GM10266 (cell line): ENCODE data around the gene CACNG1.

ENCODE experiments used
- DNase-seq: peaks from one replicate; pipeline ENCODE4 v3.0.0; 2012; ENCODE audit errors: extremely low spot score
- TF ChIP-seq, protein P1 (sequence below): IDR thresholded peaks from 2 replicates; pipeline ENCODE4 v1.5.1; 2012; ENCODE audit warnings: mild to moderate bottlenecking, low read depth; ENCODE audit not compliant: control insufficient read depth, insufficient read depth; ENCODE audit errors: missing control alignments

Gene CACNG1

GRCh38 chr17:67043283-67043682 lies 1.1 kb upstream of the CACNG1 start:
- TF ChIP-seq, protein P1, sequence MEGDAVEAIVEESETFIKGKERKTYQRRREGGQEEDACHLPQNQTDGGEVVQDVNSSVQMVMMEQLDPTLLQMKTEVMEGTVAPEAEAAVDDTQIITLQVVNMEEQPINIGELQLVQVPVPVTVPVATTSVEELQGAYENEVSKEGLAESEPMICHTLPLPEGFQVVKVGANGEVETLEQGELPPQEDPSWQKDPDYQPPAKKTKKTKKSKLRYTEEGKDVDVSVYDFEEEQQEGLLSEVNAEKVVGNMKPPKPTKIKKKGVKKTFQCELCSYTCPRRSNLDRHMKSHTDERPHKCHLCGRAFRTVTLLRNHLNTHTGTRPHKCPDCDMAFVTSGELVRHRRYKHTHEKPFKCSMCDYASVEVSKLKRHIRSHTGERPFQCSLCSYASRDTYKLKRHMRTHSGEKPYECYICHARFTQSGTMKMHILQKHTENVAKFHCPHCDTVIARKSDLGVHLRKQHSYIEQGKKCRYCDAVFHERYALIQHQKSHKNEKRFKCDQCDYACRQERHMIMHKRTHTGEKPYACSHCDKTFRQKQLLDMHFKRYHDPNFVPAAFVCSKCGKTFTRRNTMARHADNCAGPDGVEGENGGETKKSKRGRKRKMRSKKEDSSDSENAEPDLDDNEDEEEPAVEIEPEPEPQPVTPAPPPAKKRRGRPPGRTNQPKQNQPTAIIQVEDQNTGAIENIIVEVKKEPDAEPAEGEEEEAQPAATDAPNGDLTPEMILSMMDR: no peak
- no peak for DNase-seq

GRCh38 chr17:67044940-67045339 lies 586 bp downstream of the CACNG1 start:
- no peak for DNase-seq
- TF ChIP-seq, protein P1: no peak

DNA sequence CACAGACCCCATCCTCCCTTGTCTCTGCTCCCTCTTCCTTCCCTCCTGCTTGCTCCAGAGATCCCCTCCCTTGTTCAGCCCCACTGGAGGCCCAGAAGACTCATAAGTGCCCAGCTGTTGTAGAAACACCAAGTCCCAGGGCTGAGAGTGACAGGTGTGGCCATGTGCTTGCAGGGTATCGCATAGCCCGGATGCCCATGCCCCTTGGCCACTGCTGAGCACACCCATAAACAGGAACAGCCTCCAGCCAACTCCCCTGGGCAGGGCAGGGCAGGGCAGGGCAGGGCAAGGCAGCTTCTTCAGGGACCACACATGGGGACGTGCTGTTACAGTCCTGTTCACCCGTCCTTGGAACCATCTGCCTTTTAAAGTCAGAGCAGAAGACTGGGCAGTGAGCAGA lies 2.0 kb downstream of the CACNG1 start:
- no peak for DNase-seq
- TF ChIP-seq, protein P1: no peak

- TF ChIP-seq, protein P1: no peak
- DNase-seq: no peak
Measured at GRCh38 chr17:67047382-67047781, 3.0 kb downstream of the CACNG1 start.

DNA sequence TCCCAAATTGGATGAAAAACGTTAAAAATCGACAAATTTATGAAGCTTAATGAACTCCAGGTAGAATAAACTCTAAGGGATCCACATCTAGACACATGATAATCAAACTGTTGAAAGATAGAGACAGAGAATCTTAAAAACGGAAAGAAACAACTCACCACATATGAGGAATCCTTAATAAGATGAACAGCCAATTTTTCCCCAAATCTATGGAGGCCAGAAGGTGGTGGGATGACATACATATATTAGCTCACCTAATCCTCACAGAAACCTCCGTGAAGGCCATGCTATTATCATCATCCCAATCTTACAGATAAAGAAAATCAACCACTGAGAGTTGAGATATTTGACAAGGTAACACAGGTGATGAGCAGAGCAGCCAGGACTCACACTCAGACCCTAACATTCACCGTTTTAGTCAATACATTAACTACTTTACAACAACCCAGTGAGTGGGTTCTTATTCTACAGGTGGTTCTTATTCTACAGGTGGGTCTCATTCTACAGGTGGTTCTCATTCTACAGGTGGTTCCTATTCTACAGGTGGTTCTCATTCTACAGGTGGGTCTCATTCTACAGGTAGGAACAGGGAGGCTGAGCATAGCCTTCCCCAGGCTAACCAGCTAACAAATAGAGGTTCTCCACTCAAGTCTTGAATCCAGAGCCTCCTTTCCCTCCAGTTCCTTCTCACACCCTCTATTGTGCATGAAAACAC lies 4.8 kb downstream of the CACNG1 start:
- TF ChIP-seq, protein P1: no peak
- DNase-seq: no peak

DNA sequence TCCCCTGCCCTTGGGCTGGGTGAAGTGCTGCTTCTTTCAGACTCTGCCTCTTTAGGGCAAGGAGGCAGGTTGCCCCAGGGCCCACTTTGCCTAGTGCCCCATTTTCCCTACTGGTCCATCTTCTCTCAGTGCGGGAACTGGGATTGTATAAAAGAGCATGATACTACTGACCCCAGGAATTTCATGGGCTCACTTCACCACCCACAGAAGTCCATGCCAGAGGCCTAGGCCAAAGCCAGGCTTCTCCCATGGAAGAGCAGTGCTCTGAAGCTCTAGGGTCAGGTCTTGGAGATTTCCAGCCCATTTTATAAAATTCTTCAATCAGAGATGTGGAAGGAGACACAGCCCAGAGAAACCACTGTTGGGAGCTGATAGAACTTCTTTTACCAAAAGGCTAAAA lies 5.7 kb downstream of the CACNG1 start:
- no peak for DNase-seq
- TF ChIP-seq, protein P1: no peak

DNA sequence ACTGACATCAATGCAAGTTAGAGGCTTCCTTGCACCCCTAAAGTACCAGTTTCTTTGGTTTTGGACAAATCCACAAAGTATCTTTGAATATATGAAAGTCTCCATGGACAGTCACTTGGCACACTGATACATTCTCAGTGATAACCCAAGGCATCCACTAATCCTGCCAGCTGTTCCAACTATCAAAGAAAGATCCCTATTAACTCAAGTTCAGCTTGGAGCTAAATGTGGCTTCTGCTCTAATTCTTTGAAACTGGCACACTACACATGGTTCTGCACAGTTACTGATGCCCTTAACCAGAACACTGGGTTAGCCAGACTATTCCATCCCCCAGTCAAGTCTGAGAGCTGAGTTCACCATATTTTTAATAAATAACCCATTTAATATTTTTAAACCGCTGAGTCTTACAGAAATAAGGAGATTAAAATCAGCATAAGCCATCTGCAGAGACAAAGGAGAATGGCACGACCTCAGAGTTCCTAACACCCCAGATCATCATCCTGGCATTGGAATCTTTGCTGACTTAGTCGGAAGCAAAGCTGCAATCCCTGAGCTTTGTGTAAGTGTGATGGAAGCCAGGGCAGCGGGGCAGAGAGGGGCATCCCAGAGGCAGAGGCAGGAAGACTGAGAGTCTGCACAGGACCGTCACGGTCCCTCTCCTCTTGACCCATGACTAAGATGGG lies 6.3 kb downstream of the CACNG1 start:
- TF ChIP-seq, protein P1: no peak
- no peak for DNase-seq
